CD14-positive monocyte (primary cell): Measurements from ENCODE around the gene ZNF81. TPM values are rescaled to one million over a fixed set of nuclear protein-coding genes. Genes with fewer than 3 reads are reported as not detected.

Experiments used
- DNase-seq, 3 donors: peaks; one replicate each; pipeline ENCODE4 v3.0.0-alpha.2; 2011 to 2022
- H2AFZ ChIP-seq: 2 replicates; pipeline ENCODE4 v1.6.0; 2012; ENCODE audit warnings: mild to moderate bottlenecking, low read depth, low read length, inconsistent platforms; ENCODE audit not compliant: insufficient read depth, poor library complexity, severe bottlenecking
- H3K27ac ChIP-seq, 2 donors: 1 replicate in 1 of 2; 2 replicates in 1 of 2; pipeline ENCODE4 v1.5.1; 2012 to 2013; ENCODE audit warnings: low read length in 2 of 2, control low read depth in 1 of 2, inconsistent platforms in 1 of 2, low read depth in 1 of 2, mild to moderate bottlenecking in 1 of 2
- H3K27me3 ChIP-seq, 2 donors: one replicate each; pipeline versions ENCODE4 v1.6.0 to v1.6.1; 2011 to 2013; ENCODE audit warnings: low read length in 2 of 2; ENCODE audit not compliant: control insufficient read depth in 2 of 2, insufficient read depth in 2 of 2
- H3K36me3 ChIP-seq, 2 donors: replicated peaks in 1 of 2; 1 replicate in 1 of 2; 2 replicates in 1 of 2; pipeline versions ENCODE4 v1.5.1 to v1.6.1; 2012 to 2013; ENCODE audit warnings: low read length in 2 of 2, control low read depth in 1 of 2, inconsistent platforms in 1 of 2, mild to moderate bottlenecking in 1 of 2; ENCODE audit not compliant: insufficient read depth in 2 of 2, control insufficient read depth in 1 of 2
- H3K4me1 ChIP-seq, 2 donors: 1 replicate in 1 of 2; 2 replicates in 1 of 2; pipeline versions ENCODE4 v1.5.1 to v1.6.1; 2012 to 2013; ENCODE audit warnings: low read length in 2 of 2, control low read depth in 1 of 2, inconsistent platforms in 1 of 2, mild to moderate bottlenecking in 1 of 2, moderate library complexity in 1 of 2; ENCODE audit not compliant: insufficient read depth in 2 of 2, control insufficient read depth in 1 of 2
- H3K4me2 ChIP-seq: replicated peaks from 2 replicates; pipeline ENCODE3; 2012; ENCODE audit warnings: low read length, moderate library complexity, mild to moderate bottlenecking; ENCODE audit not compliant: poor library complexity, severe bottlenecking; ENCODE audit errors: extremely low read depth
- H3K4me3 ChIP-seq, 3 experiments: fragments of 200-600 bp in 1 of 3; sonication (generic) in 1 of 3; replicated peaks in 1 of 3; 1 replicate in 2 of 3; 2 replicates in 1 of 3; pipeline ENCODE4 v1.5.1; 2011 to 2013; ENCODE audit warnings: low read length in 3 of 3, mild to moderate bottlenecking in 3 of 3, control low read depth in 2 of 3, low read depth in 2 of 3, inconsistent platforms in 1 of 3, moderate library complexity in 1 of 3
- H3K79me2 ChIP-seq: 2 replicates; pipeline ENCODE4 v1.6.0; 2012; ENCODE audit warnings: mild to moderate bottlenecking, control low read depth, inconsistent platforms, low read length, moderate library complexity; ENCODE audit not compliant: insufficient read depth
- H3K9ac ChIP-seq: 2 replicates; pipeline ENCODE4 v1.6.0; 2017; ENCODE audit warnings: low read length, mild to moderate bottlenecking; ENCODE audit not compliant: insufficient read depth, poor library complexity, severe bottlenecking
- H3K9me3 ChIP-seq, 2 donors: replicated peaks in 1 of 2; 1 replicate in 1 of 2; 2 replicates in 1 of 2; pipeline versions ENCODE4 v1.5.1 to v1.6.1; 2012 to 2013; ENCODE audit warnings: low read length in 2 of 2, control low read depth in 1 of 2; ENCODE audit not compliant: control insufficient read depth in 1 of 2, insufficient read depth in 1 of 2
- H4K20me1 ChIP-seq: 2 replicates; pipeline ENCODE4 v1.6.0; 2012; ENCODE audit warnings: mild to moderate bottlenecking, low read length, control low read depth, moderate library complexity; ENCODE audit not compliant: insufficient read depth
- H3K27ac Mint-ChIP-seq, 7 donors: one replicate each; pipeline ENCODE4 v1.8.0; 2020; ENCODE audit warnings: mild to moderate bottlenecking in 7 of 7, mixed read lengths in 7 of 7, moderate library complexity in 6 of 7, inconsistent platforms in 2 of 7
- H3K27me3 Mint-ChIP-seq, 3 donors: one replicate each; pipeline ENCODE4 v1.8.0; 2021 to 2022; ENCODE audit warnings: low read depth in 3 of 3, mild to moderate bottlenecking in 3 of 3, mixed read lengths in 3 of 3, moderate library complexity in 3 of 3, inconsistent platforms in 1 of 3
- H3K36me3 Mint-ChIP-seq, 2 donors: one replicate each; pipeline ENCODE4 v1.8.0; 2020; ENCODE audit warnings: mixed read lengths in 2 of 2, inconsistent platforms in 1 of 2, mild to moderate bottlenecking in 1 of 2
- H3K4me1 Mint-ChIP-seq: one replicate; pipeline ENCODE4 v1.8.0; 2020; ENCODE audit warnings: mild to moderate bottlenecking, mixed read lengths
- H3K4me3 Mint-ChIP-seq, 2 donors: one replicate each; pipeline ENCODE4 v1.8.0; 2020; ENCODE audit warnings: mild to moderate bottlenecking in 2 of 2, mixed read lengths in 2 of 2, moderate library complexity in 1 of 2
- H3K9me3 Mint-ChIP-seq, 7 donors: one replicate each; pipeline ENCODE4 v1.8.0; 2020 to 2022; ENCODE audit warnings: mixed read lengths in 7 of 7, mild to moderate bottlenecking in 6 of 7, moderate library complexity in 6 of 7, inconsistent platforms in 2 of 7
- WGBS: methylation state at CpG from one replicate; pipeline ENCODE4 v1.1.5; 2013; ENCODE audit warnings: missing lambda C conversion rate; ENCODE audit not compliant: insufficient coverage; 5-methylcytosine and 5-hydroxymethylcytosine counted together
- intact Hi-C, 2 donors: fragments of 100-400 bp; cut with micrococcal nuclease; formaldehyde crosslinking; loops; one replicate each; pipeline versions ENCODE4 v1.15.0 to v1.15.1; 2023
- polyA plus RNA-seq, 3 donors: library from polyadenylated mRNA; depleted of rRNA in 1 of 3; unstranded in 2 of 3; stranded (reverse) in 1 of 3; fragments of 300-500 nt in 2 of 3; fragments of >200 nt in 1 of 3; fragmentation: Illumina TruSeq in 2 of 3; gene quantifications; 1 replicate in 2 of 3; 2 replicates in 1 of 3; pipeline ENCODE4 v1.2.3, GENCODE V29; 2012 to 2021
- TF ChIP-seq, protein P1 (sequence below): fragments of 200-600 bp; IDR thresholded peaks from one replicate; pipeline ENCODE4 v1.8.0; 2022; ENCODE audit warnings: antibody characterized with exemption, mild to moderate bottlenecking

The ZNF81 gene
- polyA plus RNA-seq, 3 donors: 1.7 to 3.4 (median 2.4) TPM

DNA sequence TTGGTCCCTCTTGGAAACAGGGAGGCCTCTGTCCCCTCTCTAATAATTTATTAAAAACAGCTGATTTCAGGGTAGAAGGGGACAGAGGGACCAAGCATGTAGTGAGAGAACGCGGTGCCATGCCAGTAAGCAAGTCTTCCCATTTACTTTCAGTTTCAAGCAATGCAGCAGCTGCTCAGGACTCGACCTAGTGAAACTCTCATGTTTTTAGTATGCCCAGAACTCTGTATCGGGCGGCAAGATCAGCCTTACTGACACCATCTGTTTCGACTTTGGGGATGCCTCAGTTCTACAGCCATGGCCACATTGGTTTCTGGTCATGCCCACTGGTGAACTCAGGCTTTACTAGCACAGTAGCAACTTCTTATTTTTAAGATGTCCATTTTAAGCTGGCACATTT lies 40.6 kb downstream of the ZNF81 start:
- Histone ChIP-seq H4K20me1 (no peaks in the 10 kb centered on the region), H3K27ac (no peak overlapping the region), H3K9me3 (peaks cover 5 to 8% of the 10 kb centered on the region in 2 donors), H3K9ac (no peak overlapping the region), H3K4me3 (no peak overlapping the region), H3K36me3 (peaks cover 11 to 37% of the 10 kb centered on the region in 2 donors), H3K27me3 (no peaks in the 10 kb centered on the region), H3K79me2 (no peaks in the 10 kb centered on the region), H3K4me1 (no peaks in the 10 kb centered on the region), H2AFZ (no peak overlapping the region), H3K4me2 (no peak overlapping the region)
- Mint-ChIP-seq H3K4me3 (no peak overlapping the region), H3K4me1 (no peaks in the 10 kb centered on the region), H3K27me3 (peaks cover 0 to 4% (median 0%) of the 10 kb centered on the region in 3 donors), H3K27ac (no peak overlapping the region), H3K9me3 (peaks cover 4 to 12% (median 7%) of the 10 kb centered on the region in 7 donors), H3K36me3 (peaks cover 33 to 35% of the 10 kb centered on the region in 2 donors)
- WGBS: no CpG with 5 or more reads among the region's 6 CpGs
- TF ChIP-seq, protein P1, sequence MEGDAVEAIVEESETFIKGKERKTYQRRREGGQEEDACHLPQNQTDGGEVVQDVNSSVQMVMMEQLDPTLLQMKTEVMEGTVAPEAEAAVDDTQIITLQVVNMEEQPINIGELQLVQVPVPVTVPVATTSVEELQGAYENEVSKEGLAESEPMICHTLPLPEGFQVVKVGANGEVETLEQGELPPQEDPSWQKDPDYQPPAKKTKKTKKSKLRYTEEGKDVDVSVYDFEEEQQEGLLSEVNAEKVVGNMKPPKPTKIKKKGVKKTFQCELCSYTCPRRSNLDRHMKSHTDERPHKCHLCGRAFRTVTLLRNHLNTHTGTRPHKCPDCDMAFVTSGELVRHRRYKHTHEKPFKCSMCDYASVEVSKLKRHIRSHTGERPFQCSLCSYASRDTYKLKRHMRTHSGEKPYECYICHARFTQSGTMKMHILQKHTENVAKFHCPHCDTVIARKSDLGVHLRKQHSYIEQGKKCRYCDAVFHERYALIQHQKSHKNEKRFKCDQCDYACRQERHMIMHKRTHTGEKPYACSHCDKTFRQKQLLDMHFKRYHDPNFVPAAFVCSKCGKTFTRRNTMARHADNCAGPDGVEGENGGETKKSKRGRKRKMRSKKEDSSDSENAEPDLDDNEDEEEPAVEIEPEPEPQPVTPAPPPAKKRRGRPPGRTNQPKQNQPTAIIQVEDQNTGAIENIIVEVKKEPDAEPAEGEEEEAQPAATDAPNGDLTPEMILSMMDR: no peak
- no peak for DNase-seq
- intact Hi-C loops: no loop called here

DNA sequence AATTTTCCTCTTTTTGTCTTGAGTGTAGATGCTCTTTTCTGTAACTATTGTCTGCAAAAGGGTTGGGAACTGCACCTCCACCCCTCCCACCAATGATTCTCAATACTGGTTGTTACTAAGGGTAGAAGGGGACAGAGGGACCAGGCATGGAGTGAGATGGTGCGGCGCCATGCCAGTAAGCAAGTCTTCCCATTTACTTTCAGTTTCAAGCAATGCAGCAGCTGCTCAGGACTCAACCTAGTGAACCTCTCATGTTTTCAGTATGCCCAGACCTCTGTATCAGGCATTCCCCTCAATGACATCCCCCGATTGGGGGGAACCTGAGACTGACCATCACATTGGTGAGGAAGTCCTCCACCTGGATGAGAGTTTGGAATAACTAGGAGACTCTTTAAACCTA lies 41.5 kb downstream of the ZNF81 start:
- no peaks in the 10 kb centered on the region for H3K4me1 Mint-ChIP-seq
- peaks cover 2 to 5% of the 10 kb centered on the region in 2 donors for H3K9me3 ChIP-seq
- H3K36me3 ChIP-seq: peaks cover 11 to 30% of the 10 kb centered on the region in 2 donors
- no peak overlapping the region for H3K4me3 ChIP-seq
- WGBS: no CpG with 5 or more reads among the region's 3 CpGs
- no peaks in the 10 kb centered on the region for H3K4me1 ChIP-seq
- intact Hi-C loops: no loop called here
- TF ChIP-seq, protein P1: no peak
- H3K27me3 ChIP-seq: no peaks in the 10 kb centered on the region
- DNase-seq: no peak
- H3K9me3 Mint-ChIP-seq: peaks cover under 1 to 8% (median 5%) of the 10 kb centered on the region in 7 donors
- H3K27ac Mint-ChIP-seq: peak overlapping the region in 1 of 7 donors; percentile 6
- H3K9ac ChIP-seq: no peak overlapping the region
- peaks cover 27 to 29% of the 10 kb centered on the region in 2 donors for H3K36me3 Mint-ChIP-seq
- no peak overlapping the region for H3K4me3 Mint-ChIP-seq
- H3K27ac ChIP-seq: no peak overlapping the region
- no peaks in the 10 kb centered on the region for H3K79me2 ChIP-seq
- peaks cover 0 to 3% (median 0%) of the 10 kb centered on the region in 3 donors for H3K27me3 Mint-ChIP-seq
- H4K20me1 ChIP-seq: no peaks in the 10 kb centered on the region
- H3K4me2 ChIP-seq: no peak overlapping the region
- H2AFZ ChIP-seq: no peak overlapping the region
